Measurements from ENCODE around the gene FHAD1.

- TF ChIP-seq POLR2AphosphoS5 (IDR thresholded peaks at IDR 0.05; ENCODE audit: low read depth, low read length), result no peak
- TF ChIP-seq REST (IDR thresholded peaks at IDR 0.05; ENCODE audit: insufficient read depth in 1 of 2, low read depth in 2 of 2, low read length in 2 of 2), result no peak
Measured at GRCh38 chr1:15412175-15412800, 165.3 kb downstream of the FHAD1 start.
